ENCODE data around the gene HRAS.
A peak's percentile ranks its signal among the peaks of the same experiment; 100 is the strongest.
"Not testable (repeated sequence)": the region's sequence is repeated elsewhere in the genome, so short reads cannot be mapped to it uniquely, and the experiment has no call there.

Gene HRAS

GRCh38 chr11:516918-517685, 18.3 kb downstream of the HRAS start:
- peaks cover 20% of the 10 kb centered on the region for H3K36me3 ChIP-seq (ENCODE audit: insufficient read depth, low read length)
- not testable (repeated sequence) for H3K27me3 ChIP-seq (ENCODE audit: insufficient read depth, low read length); H3K27ac ChIP-seq (ENCODE audit: low read depth, low read length); H2AFZ ChIP-seq (ENCODE audit: low read length, unreplicated experiment); H3K4me3 ChIP-seq (ENCODE audit: low read depth, low read length); H3K4me1 ChIP-seq (ENCODE audit: control insufficient read depth, insufficient read depth, low read length, unreplicated experiment); H3K79me2 ChIP-seq (ENCODE audit: control insufficient read depth, insufficient read depth, low read length, unreplicated experiment)

DNA sequence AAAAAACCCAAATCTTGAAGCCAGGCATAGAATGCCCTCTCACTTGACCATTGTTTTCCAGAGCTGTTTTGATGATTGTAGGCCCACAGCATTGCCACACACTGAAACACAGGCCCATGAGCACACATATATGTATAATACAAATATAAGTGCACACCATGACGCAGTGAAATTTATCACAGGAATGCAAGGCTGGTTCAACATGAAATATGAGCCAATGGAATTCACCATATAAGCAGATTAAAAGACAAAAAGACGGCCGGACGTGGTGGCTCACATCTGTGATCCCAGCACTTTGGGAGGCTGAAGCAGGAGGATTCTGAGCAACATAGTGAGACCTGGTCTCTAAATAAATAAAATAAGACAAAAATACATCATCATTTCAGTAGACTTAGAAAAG, 19.0 kb downstream of the HRAS start:
- Histone ChIP-seq H3K4me1 (ENCODE audit: control insufficient read depth, insufficient read depth, low read length, unreplicated experiment) (no peaks in the 10 kb centered on the region), H3K4me3 (ENCODE audit: low read depth, low read length) (no peak overlapping the region), H3K27me3 (ENCODE audit: insufficient read depth, low read length) (no peaks in the 10 kb centered on the region), H2AFZ (ENCODE audit: low read length, unreplicated experiment) (no peak overlapping the region), H3K79me2 (ENCODE audit: control insufficient read depth, insufficient read depth, low read length, unreplicated experiment) (no peaks in the 10 kb centered on the region), H3K36me3 (ENCODE audit: insufficient read depth, low read length) (peaks cover 20% of the 10 kb centered on the region), H3K27ac (ENCODE audit: low read depth, low read length) (no peak overlapping the region)

- Histone ChIP-seq H2AFZ (ENCODE audit: low read length, unreplicated experiment) (no peak overlapping the region), H3K4me3 (ENCODE audit: low read depth, low read length) (no peak overlapping the region), H3K27me3 (ENCODE audit: insufficient read depth, low read length) (no peaks in the 10 kb centered on the region), H3K79me2 (ENCODE audit: control insufficient read depth, insufficient read depth, low read length, unreplicated experiment) (no peaks in the 10 kb centered on the region), H3K27ac (ENCODE audit: low read depth, low read length) (no peak overlapping the region), H3K4me1 (ENCODE audit: control insufficient read depth, insufficient read depth, low read length, unreplicated experiment) (no peaks in the 10 kb centered on the region), H3K36me3 (ENCODE audit: insufficient read depth, low read length) (peaks cover 20% of the 10 kb centered on the region)
Measured at GRCh38 chr11:515131-515530, 20.2 kb downstream of the HRAS start.

DNA sequence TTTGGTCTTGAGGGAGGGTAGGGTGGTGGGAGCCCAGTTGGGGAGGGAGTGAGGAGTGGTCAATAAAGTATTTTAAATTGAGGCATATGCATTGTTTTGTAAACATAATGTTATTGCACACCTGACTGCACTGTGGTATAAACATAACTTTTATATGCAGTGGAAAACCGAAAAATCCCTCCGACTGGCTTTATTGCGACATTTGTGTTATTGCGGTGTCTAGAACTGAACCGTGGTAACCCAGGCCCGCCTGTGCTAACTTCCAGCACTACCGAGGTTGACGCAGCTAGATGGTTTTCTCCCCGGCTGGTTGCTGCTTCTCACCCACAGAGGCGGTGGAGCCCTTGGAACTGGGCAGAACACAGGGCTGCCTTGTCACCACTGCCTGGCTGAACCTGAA, 20.8 kb downstream of the HRAS start:
- H3K27ac ChIP-seq (ENCODE audit: low read depth, low read length), result no peak overlapping the region

GRCh38 chr11:512761-513595, 22.4 kb downstream of the HRAS start:
- peaks cover 10% of the 10 kb centered on the region for H3K79me2 ChIP-seq (ENCODE audit: control insufficient read depth, insufficient read depth, low read length, unreplicated experiment)
- H3K36me3 ChIP-seq (ENCODE audit: insufficient read depth, low read length), result peaks cover 24% of the 10 kb centered on the region
- H3K27me3 ChIP-seq (ENCODE audit: insufficient read depth, low read length), result no peaks in the 10 kb centered on the region
- no peak overlapping the region for H3K27ac ChIP-seq (ENCODE audit: low read depth, low read length)
- peaks cover 2% of the 10 kb centered on the region for H3K4me1 ChIP-seq (ENCODE audit: control insufficient read depth, insufficient read depth, low read length, unreplicated experiment)
- H2AFZ ChIP-seq (ENCODE audit: low read length, unreplicated experiment), result no peak overlapping the region
- H3K4me3 ChIP-seq (ENCODE audit: low read depth, low read length), result no peak overlapping the region

More for the DNA sequence above, 20.8 kb downstream of the HRAS start:
- Histone ChIP-seq H3K36me3 (ENCODE audit: insufficient read depth, low read length) (peaks cover 24% of the 10 kb centered on the region), H3K4me1 (ENCODE audit: control insufficient read depth, insufficient read depth, low read length, unreplicated experiment) (no peaks in the 10 kb centered on the region), H3K4me3 (ENCODE audit: low read depth, low read length) (no peak overlapping the region), H3K79me2 (ENCODE audit: control insufficient read depth, insufficient read depth, low read length, unreplicated experiment) (peaks cover 3% of the 10 kb centered on the region), H2AFZ (ENCODE audit: low read length, unreplicated experiment) (no peak overlapping the region), H3K27me3 (ENCODE audit: insufficient read depth, low read length) (no peaks in the 10 kb centered on the region)

DNA sequence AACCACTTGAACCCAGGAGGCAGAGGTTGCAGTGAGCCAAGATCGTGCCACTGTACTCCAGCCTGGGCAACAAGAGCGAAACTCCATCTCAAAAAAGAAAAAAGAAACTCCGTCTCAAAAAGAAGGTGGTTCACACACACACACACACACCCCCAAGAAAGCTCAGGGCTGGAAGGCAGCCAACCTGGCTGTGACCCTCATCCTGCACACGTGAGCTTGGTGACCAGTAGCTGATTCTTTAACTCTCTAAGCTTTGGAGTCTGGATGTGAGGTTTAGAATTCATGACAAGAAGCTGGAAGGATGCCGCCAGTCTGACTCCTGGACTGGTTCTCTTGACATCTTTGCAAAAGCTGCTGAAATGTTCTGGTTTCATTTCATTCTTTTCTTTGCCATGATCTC, 26.4 kb downstream of the HRAS start:
- Histone ChIP-seq H2AFZ (ENCODE audit: low read length, unreplicated experiment) (no peak overlapping the region), H3K36me3 (ENCODE audit: insufficient read depth, low read length) (peaks cover 9% of the 10 kb centered on the region; the same call in 1 of the 2 replicates), H3K79me2 (ENCODE audit: control insufficient read depth, insufficient read depth, low read length, unreplicated experiment) (peaks cover 35% of the 10 kb centered on the region), H3K4me3 (ENCODE audit: low read depth, low read length) (no peak overlapping the region), H3K4me1 (ENCODE audit: control insufficient read depth, insufficient read depth, low read length, unreplicated experiment) (peaks cover 11% of the 10 kb centered on the region), H3K27me3 (ENCODE audit: insufficient read depth, low read length) (no peaks in the 10 kb centered on the region), H3K27ac (ENCODE audit: low read depth, low read length) (no peak overlapping the region)

GRCh38 chr11:507727-508515, 27.5 kb downstream of the HRAS start:
- Histone ChIP-seq H3K79me2 (ENCODE audit: control insufficient read depth, insufficient read depth, low read length, unreplicated experiment) (peaks cover 43% of the 10 kb centered on the region), H3K4me3 (ENCODE audit: low read depth, low read length) (peak overlapping the region; percentile 86), H3K36me3 (ENCODE audit: insufficient read depth, low read length) (peaks cover 9% of the 10 kb centered on the region; the same call in 1 of the 2 replicates), H2AFZ (ENCODE audit: low read length, unreplicated experiment) (no peak overlapping the region), H3K4me1 (ENCODE audit: control insufficient read depth, insufficient read depth, low read length, unreplicated experiment) (peaks cover 12% of the 10 kb centered on the region), H3K27me3 (ENCODE audit: insufficient read depth, low read length) (no peaks in the 10 kb centered on the region), H3K27ac (ENCODE audit: low read depth, low read length) (peak overlapping the region; percentile 65; the same call in 1 of the 2 replicates)

- Histone ChIP-seq H3K79me2 (ENCODE audit: control insufficient read depth, insufficient read depth, low read length, unreplicated experiment) (peaks cover 51% of the 10 kb centered on the region), H3K4me3 (ENCODE audit: low read depth, low read length) (peak within 1 kb of the TSS; percentile 99), H3K4me1 (ENCODE audit: control insufficient read depth, insufficient read depth, low read length, unreplicated experiment) (peaks cover 16% of the 10 kb centered on the region), H2AFZ (ENCODE audit: low read length, unreplicated experiment) (peak within 1 kb of the TSS; percentile 72), H3K27ac (ENCODE audit: low read depth, low read length) (peak within 1 kb of the TSS; percentile 100), H3K36me3 (ENCODE audit: insufficient read depth, low read length) (peaks cover 5% of the 10 kb centered on the region; the same call in 1 of the 2 replicates), H3K27me3 (ENCODE audit: insufficient read depth, low read length) (no peaks in the 10 kb centered on the region)
Measured at GRCh38 chr11:506995-507726, 28.2 kb downstream of the HRAS start, which contains the start of gene RNH1. RNH1 (minus strand) TSS chr11:507242; CDS start chr11:502162, 5,080 bp downstream.

DNA sequence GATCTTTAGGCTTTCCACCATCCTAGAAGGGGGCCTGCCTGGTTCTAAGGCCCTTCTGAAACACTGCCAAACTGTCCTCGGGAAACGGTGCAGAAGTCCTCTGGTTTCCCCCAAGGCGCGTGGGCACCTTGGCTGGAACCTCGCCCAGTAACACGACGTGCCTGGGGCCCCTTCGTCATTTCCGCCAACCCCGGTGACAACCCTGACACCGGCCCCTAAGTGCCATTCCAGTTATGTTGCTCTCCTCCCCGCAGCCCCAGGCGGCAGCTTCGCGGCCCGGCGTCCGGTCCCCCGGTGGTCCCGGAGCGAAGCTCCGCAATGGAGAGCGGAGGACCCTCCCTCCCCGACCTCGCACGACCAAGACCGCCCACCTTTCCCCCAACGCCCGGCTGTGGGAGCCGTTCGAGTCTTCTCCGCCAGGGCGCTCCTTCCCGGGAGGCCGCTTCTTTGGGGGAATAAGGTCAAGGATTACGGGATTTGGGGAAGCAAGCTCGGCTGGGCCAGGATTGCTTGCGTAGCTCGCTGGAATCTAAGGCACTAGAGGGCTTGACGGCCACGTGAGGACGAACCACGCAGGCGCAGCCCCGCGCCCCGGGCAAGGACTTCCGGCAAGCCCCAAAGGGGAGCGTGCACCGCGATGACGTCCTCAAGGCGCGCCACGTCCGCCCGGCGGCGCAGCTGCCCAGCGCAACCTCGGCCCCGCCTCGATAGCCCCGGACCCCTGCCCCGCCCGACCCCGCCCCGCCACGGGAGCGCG, 29.0 kb downstream of the HRAS start:
- Histone ChIP-seq H3K27me3 (ENCODE audit: insufficient read depth, low read length) (no peaks in the 10 kb centered on the region), H3K79me2 (ENCODE audit: control insufficient read depth, insufficient read depth, low read length, unreplicated experiment) (peaks cover 58% of the 10 kb centered on the region), H3K4me3 (ENCODE audit: low read depth, low read length) (peak overlapping the region; percentile 99), H3K4me1 (ENCODE audit: control insufficient read depth, insufficient read depth, low read length, unreplicated experiment) (peaks cover 16% of the 10 kb centered on the region), H3K27ac (ENCODE audit: low read depth, low read length) (peak overlapping the region; percentile 100), H3K36me3 (ENCODE audit: insufficient read depth, low read length) (peaks cover 5% of the 10 kb centered on the region; the same call in 1 of the 2 replicates), H2AFZ (ENCODE audit: low read length, unreplicated experiment) (peak overlapping the region; percentile 72)

Data from ACC112 (cell line).